ENCODE data around the gene CPSF3.

- no peak for TF ChIP-seq CTCF (IDR thresholded peaks at IDR 0.05)
- no peak for TF ChIP-seq EP300 (IDR thresholded peaks at IDR 0.05)
These were observed 47.8 kb downstream of the CPSF3 start for GRCh38 chr2:9471206-9471605.
